ENCODE results near the gene ADARB2. TPM values are rescaled to one million over a fixed set of nuclear protein-coding genes. Genes with fewer than 3 reads are reported as not detected.

The ADARB2 gene
- polyA plus RNA-seq, 1 of the 3 experiments (the other 2 are of a cell fraction): not detected

DNA sequence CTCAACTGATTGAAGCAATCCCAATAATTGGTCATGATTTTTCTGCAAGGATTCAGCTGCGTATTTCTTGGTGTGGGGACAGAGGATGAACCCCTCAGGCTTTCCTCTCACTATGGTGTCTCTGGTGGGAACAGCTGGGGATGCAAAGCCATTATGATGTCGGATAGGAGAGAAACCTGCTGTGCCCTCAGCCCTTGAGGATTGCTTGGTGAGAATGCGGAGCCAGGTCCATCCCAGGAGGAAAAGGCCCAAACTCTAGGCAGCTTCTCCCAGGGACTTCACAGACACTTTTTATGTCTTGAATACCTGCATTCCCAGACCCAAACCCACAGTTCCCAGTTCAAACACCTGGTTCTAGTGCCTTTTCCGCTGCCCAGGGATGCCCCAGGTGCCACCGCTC lies 379.2 kb downstream of the ADARB2 start:
- 35% methylated on average over 5 of the region's 5 CpGs for WGBS (ENCODE audit: low lambda C conversion rate)
- Histone ChIP-seq H3K4me2 (no peak overlapping the region), H3K4me3 (ENCODE audit: low read depth in 2 of 2, low read length in 1 of 2) (no peak overlapping the region), H3K36me3 (replicated peaks in 1 of 2; ENCODE audit: control insufficient read depth in 1 of 2, insufficient read depth in 2 of 2, low read length in 1 of 2) (no peaks in the 10 kb centered on the region), H3K4me1 (ENCODE audit: control insufficient read depth in 1 of 2, insufficient read depth in 2 of 2, low read depth in 1 of 2, low read length in 1 of 2) (peaks cover 0 to 36% of the 10 kb centered on the region in 2 experiments; a peak in 2 of 4 replicates), H3K9me2 (no peaks in the 10 kb centered on the region), H3K79me2 (ENCODE audit: insufficient read depth) (no peaks in the 10 kb centered on the region), H3K9me3 (no peaks in the 10 kb centered on the region), H4K20me1 (ENCODE audit: insufficient read depth) (no peaks in the 10 kb centered on the region), H3K27me3 (ENCODE audit: insufficient read depth) (no peaks in the 10 kb centered on the region), H3K27ac (ENCODE audit: low read depth in 2 of 2, low read length in 1 of 2) (no peak overlapping the region), H3F3A (replicated peaks; ENCODE audit: insufficient read depth) (no peaks in the 10 kb centered on the region), H2AFZ (ENCODE audit: low read depth) (no peak overlapping the region), H3K9ac (no peak overlapping the region)
- TF ChIP-seq SIN3A (IDR thresholded peaks at IDR 0.05; ENCODE audit: borderline replicate concordance, low read depth, low read length): no peak
- TF ChIP-seq, protein P1, sequence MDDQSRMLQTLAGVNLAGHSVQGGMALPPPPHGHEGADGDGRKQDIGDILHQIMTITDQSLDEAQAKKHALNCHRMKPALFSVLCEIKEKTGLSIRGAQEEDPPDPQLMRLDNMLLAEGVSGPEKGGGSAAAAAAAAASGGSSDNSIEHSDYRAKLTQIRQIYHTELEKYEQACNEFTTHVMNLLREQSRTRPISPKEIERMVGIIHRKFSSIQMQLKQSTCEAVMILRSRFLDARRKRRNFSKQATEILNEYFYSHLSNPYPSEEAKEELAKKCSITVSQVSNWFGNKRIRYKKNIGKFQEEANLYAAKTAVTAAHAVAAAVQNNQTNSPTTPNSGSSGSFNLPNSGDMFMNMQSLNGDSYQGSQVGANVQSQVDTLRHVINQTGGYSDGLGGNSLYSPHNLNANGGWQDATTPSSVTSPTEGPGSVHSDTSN (IDR thresholded peaks at IDR 0.05): no peak
- no peak for TF ChIP-seq JUND (IDR thresholded peaks at IDR 0.05)
- TF ChIP-seq RCOR1 (IDR thresholded peaks at IDR 0.05; ENCODE audit: low read length): no peak
- DNase-seq: no peak
- ChIA-PET CTCF (no interaction called here), POLR2A (no interaction called here)

DNA sequence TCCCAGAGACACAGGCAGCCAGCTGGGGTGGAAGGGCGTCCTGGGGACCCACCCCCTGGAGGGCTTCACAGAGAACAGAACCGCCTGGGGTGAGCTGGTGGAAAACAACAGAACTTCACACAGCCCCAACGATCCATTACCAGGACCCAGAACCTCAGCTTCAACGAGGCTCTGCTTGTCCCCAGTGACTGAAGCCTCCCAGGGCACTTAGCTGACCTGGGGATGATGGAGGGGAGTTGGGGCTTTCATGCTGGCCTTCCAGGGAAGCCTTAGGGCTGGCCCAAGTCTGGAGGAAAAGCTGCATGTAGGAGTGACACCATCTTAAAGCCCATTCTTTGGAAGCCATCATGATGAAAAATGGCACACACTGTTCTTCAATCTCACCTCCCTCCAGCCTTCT lies 381.0 kb downstream of the ADARB2 start:
- DNase-seq: no peak
- no peak overlapping the region for H3K4me2 ChIP-seq
- no peaks in the 10 kb centered on the region for H3F3A ChIP-seq (replicated peaks; ENCODE audit: insufficient read depth)
- H3K79me2 ChIP-seq (ENCODE audit: insufficient read depth): no peaks in the 10 kb centered on the region
- H3K4me1 ChIP-seq (ENCODE audit: control insufficient read depth in 1 of 2, insufficient read depth in 2 of 2, low read depth in 1 of 2, low read length in 1 of 2): peaks cover 0 to 26% of the 10 kb centered on the region in 2 experiments; a peak in 2 of 4 replicates
- no peaks in the 10 kb centered on the region for H3K36me3 ChIP-seq (replicated peaks in 1 of 2; ENCODE audit: control insufficient read depth in 1 of 2, insufficient read depth in 2 of 2, low read length in 1 of 2)
- H3K9me3 ChIP-seq: no peaks in the 10 kb centered on the region
- no peak overlapping the region for H3K27ac ChIP-seq (ENCODE audit: low read depth in 2 of 2, low read length in 1 of 2)
- H3K9me2 ChIP-seq: no peaks in the 10 kb centered on the region
- TF ChIP-seq, protein P2, sequence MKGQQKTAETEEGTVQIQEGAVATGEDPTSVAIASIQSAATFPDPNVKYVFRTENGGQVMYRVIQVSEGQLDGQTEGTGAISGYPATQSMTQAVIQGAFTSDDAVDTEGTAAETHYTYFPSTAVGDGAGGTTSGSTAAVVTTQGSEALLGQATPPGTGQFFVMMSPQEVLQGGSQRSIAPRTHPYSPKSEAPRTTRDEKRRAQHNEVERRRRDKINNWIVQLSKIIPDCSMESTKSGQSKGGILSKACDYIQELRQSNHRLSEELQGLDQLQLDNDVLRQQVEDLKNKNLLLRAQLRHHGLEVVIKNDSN (IDR thresholded peaks at IDR 0.05; ENCODE audit: borderline replicate concordance, low read depth): no peak
- TF ChIP-seq RAD21 (IDR thresholded peaks at IDR 0.05; ENCODE audit: low read length) (no peak), RXRA (IDR thresholded peaks at IDR 0.05; ENCODE audit: borderline replicate concordance, low read depth) (no peak), FOXM1 (IDR thresholded peaks at IDR 0.05; ENCODE audit: low read depth) (no peak), TAF1 (IDR thresholded peaks at IDR 0.05; ENCODE audit: borderline replicate concordance, low read depth, low read length) (no peak), JUND (IDR thresholded peaks at IDR 0.05) (no peak), GATA2 (CRISPR knock-in tag; IDR thresholded peaks at IDR 0.05) (no peak), YY1 (IDR thresholded peaks at IDR 0.05; ENCODE audit: low read depth) (no peak), GABPA (IDR thresholded peaks at IDR 0.05; ENCODE audit: low read depth) (no peak), POLR2AphosphoS5 (IDR thresholded peaks at IDR 0.05; ENCODE audit: low read depth, low read length) (no peak), TEAD4 (IDR thresholded peaks at IDR 0.05; ENCODE audit: borderline replicate concordance, insufficient read depth) (no peak)
- TF ChIP-seq, protein P1 (IDR thresholded peaks at IDR 0.05): no peak
- no peaks in the 10 kb centered on the region for H4K20me1 ChIP-seq (ENCODE audit: insufficient read depth)
- no peaks in the 10 kb centered on the region for H3K27me3 ChIP-seq (ENCODE audit: insufficient read depth)
- H3K9ac ChIP-seq: no peak overlapping the region
- CTCF ChIA-PET: interaction anchor here (2.4 kb wide), 1 partner anchor 13 kb away, joined by 7 read pairs; no protein-coding TSS in a partner anchor
- POLR2A ChIA-PET: no interaction called here
- H3K4me3 ChIP-seq (ENCODE audit: low read depth in 2 of 2, low read length in 1 of 2): no peak overlapping the region
- WGBS (ENCODE audit: low lambda C conversion rate): 8% methylated on average over 3 of the region's 4 CpGs
- no peak overlapping the region for H2AFZ ChIP-seq (ENCODE audit: low read depth)
